Superior temporal gyrus (tissue), 1 donor: Measurements from ENCODE around the gene NDUFA13.

ENCODE experiments used
- DNase-seq: peaks from one replicate; pipeline ENCODE4 v3.0.0-alpha.2; 2016; ENCODE audit errors: extremely low spot score

NDUFA13 gene

GRCh38 chr19:19488875-19489690, 26.9 kb upstream of the NDUFA13 start:
- peak; percentile 68 for DNase-seq

GRCh38 chr19:19489804-19490204, 26.2 kb upstream of the NDUFA13 start:
- no peak for DNase-seq

GRCh38 chr19:19490214-19490968, 25.6 kb upstream of the NDUFA13 start:
- peak; percentile 92 for DNase-seq

- DNase-seq: no peak
Measured at GRCh38 chr19:19491321-19492025, 24.6 kb upstream of the NDUFA13 start.

- no peak for DNase-seq
Measured at GRCh38 chr19:19492026-19492610, 23.9 kb upstream of the NDUFA13 start.

GRCh38 chr19:19493841-19494546, 22.0 kb upstream of the NDUFA13 start:
- no peak for DNase-seq

- no peak for DNase-seq
Measured at GRCh38 chr19:19495614-19496603, 20.1 kb upstream of the NDUFA13 start.

GRCh38 chr19:19498255-19498991, 17.6 kb upstream of the NDUFA13 start:
- DNase-seq: no peak

GRCh38 chr19:19499272-19499995, 16.6 kb upstream of the NDUFA13 start:
- no peak for DNase-seq

GRCh38 chr19:19500975-19501644, 14.9 kb upstream of the NDUFA13 start:
- no peak for DNase-seq

GRCh38 chr19:19501798-19502197, 14.2 kb upstream of the NDUFA13 start:
- DNase-seq: no peak

- no peak for DNase-seq
Measured at GRCh38 chr19:19502281-19502680, 13.7 kb upstream of the NDUFA13 start.

GRCh38 chr19:19502808-19503602, 13.0 kb upstream of the NDUFA13 start:
- no peak for DNase-seq

GRCh38 chr19:19504754-19505668, 11.0 kb upstream of the NDUFA13 start:
- DNase-seq: no peak

- DNase-seq: no peak
Measured at GRCh38 chr19:19505669-19506326, 10.2 kb upstream of the NDUFA13 start.

GRCh38 chr19:19506592-19506991, 9.4 kb upstream of the NDUFA13 start:
- peak; percentile 35 for DNase-seq
